ENCODE results near the gene NAIF1.

DNA sequence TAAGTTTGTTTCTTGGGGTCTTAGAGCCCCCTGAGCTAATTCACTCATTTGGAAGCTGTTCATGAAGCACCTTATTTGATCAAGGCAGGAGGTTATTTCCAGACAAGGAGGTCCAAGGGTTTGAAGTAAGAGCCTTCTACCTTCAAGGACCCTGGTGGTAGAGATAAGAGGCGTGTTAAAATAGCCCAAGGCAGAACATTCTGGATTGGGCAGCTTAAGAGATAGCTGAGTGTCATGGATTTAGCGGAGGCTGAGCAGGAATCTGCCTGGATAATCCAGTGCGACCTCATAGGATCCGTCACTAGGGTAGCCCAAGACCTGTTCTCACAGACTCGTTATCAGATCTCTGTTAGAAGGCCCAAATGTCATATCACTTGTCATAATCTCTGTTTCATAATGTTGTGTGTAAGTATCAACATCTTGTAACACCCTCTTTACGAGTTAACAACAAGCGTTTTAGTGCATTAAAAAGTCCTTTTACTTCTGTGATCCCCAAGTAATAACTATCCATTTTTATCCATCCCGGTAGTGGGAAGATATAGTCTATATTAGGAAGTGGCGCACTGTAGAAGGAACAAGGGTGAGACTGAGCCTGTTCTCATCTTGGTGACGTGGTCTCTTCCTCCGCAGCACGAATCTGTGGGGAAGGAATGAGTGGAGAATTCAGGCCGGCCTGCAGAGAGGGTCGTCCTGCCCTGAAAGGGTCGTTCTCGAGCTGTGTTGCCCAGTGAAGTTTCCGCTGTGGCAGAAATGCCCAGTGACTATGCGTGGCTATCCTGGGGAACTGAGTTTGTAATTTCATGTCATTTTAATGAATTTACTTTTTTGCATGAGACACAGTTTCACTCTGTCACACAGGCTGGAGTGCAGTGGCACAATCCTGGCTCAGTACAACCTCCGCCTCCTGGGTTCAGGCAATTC is 29.8 kb upstream of the NAIF1 start:
- TF ChIP-seq GATA3 (IDR thresholded peaks at IDR 0.05; ENCODE audit: low read depth, low read length) (no peak), GATA2 (IDR thresholded peaks at IDR 0.05; ENCODE audit: low read depth, low read length) (no peak)

Data from SH-SY5Y (cell line).